HepG2 (cell line): Measurements from ENCODE around the gene HTRA2. TPM values are rescaled to one million over a fixed set of nuclear protein-coding genes. Genes with fewer than 3 reads are reported as not detected.
A peak's percentile ranks its signal among the peaks of the same experiment; 100 is the strongest.

Source experiments
- AGO2 ChIP-seq: fragments of 200-400 bp; formaldehyde crosslinking; optimal IDR thresholded peaks from 2 replicates; pipeline ENCODE3; 2017; ENCODE audit warnings: mild to moderate bottlenecking, low read depth, low read length, moderate library complexity
- CAMTA2 ChIP-seq: sonication (generic); formaldehyde crosslinking; IDR thresholded peaks from 2 replicates; pipeline ENCODE4 v1.4.0; 2020; ENCODE audit warnings: mild to moderate bottlenecking, missing genetic modification reagents, borderline replicate concordance
- GABPA ChIP-seq, 2 experiments: IDR thresholded peaks; 2 replicates each; pipeline ENCODE4 v1.6.1; 2011 to 2016; ENCODE audit warnings: low read depth in 2 of 2, low read length in 1 of 2, missing biosample characterization in 1 of 2, missing genetic modification characterization in 1 of 2
- MBNL3 ChIP-seq: fragments of 250-450 bp; sonication (Bioruptor Pico); conservative IDR thresholded peaks from 2 replicates; pipeline ENCODE4 v1.8.0; 2022; ENCODE audit warnings: mild to moderate bottlenecking, inconsistent platforms
- NR2F2 ChIP-seq: IDR thresholded peaks from 2 replicates; pipeline ENCODE4 v1.6.1; 2012; ENCODE audit warnings: low read depth, inconsistent platforms, borderline replicate concordance
- NR3C1 ChIP-seq: sonication (generic); formaldehyde crosslinking; IDR thresholded peaks from 2 replicates; pipeline ENCODE4 v1.4.0; 2020; ENCODE audit warnings: missing genetic modification reagents
- PHF8 ChIP-seq: sonication (generic); formaldehyde crosslinking; IDR thresholded peaks from 2 replicates; pipeline ENCODE4 v1.5.0; 2020; ENCODE audit warnings: missing genetic modification reagents
- POLR2AphosphoS2 ChIP-seq: IDR thresholded peaks from 2 replicates; pipeline ENCODE4 v1.6.1; 2011; ENCODE audit warnings: low read depth, low read length, improper control_type of control experiment
- PRMT3 ChIP-seq: sonication (generic); formaldehyde crosslinking; IDR thresholded peaks from 2 replicates; pipeline ENCODE4 v1.8.1; 2022; ENCODE audit warnings: low read depth, mild to moderate bottlenecking, moderate library complexity, missing genetic modification reagents, borderline replicate concordance
- TEAD3 ChIP-seq: optimal IDR thresholded peaks from 2 replicates; pipeline ENCODE3; 2016; ENCODE audit warnings: borderline replicate concordance
- TFAP4 ChIP-seq: sonication (generic); IDR thresholded peaks from 2 replicates; pipeline ENCODE4 v1.6.1; 2016; ENCODE audit warnings: low read depth, borderline replicate concordance
- YY1 ChIP-seq: IDR thresholded peaks from 2 replicates; pipeline ENCODE4 v1.6.1; 2011; ENCODE audit warnings: low read length, low read depth, moderate library complexity, mild to moderate bottlenecking; ENCODE audit not compliant: insufficient read depth, insufficient replicate concordance
- ZFAT ChIP-seq: sonication (generic); formaldehyde crosslinking; conservative IDR thresholded peaks from 2 replicates; pipeline ENCODE4 v1.8.1; 2023; ENCODE audit warnings: missing genetic modification reagents, inconsistent platforms
- ZGPAT ChIP-seq: IDR thresholded peaks from 2 replicates; pipeline ENCODE4 v1.6.1; 2016; ENCODE audit warnings: mild to moderate bottlenecking
- ZNF17 ChIP-seq: sonication (generic); formaldehyde crosslinking; IDR thresholded peaks from 2 replicates; pipeline ENCODE4 v1.5.0; 2020; ENCODE audit warnings: mild to moderate bottlenecking, missing genetic modification reagents
- ZNF468 ChIP-seq: sonication (generic); formaldehyde crosslinking; IDR thresholded peaks from 2 replicates; pipeline ENCODE4 v1.8.0; 2022; ENCODE audit warnings: mild to moderate bottlenecking, moderate library complexity, missing genetic modification reagents
- ZNF83 ChIP-seq: sonication (generic); formaldehyde crosslinking; IDR thresholded peaks from 2 replicates; pipeline ENCODE4 v1.4.0; 2020; ENCODE audit warnings: missing genetic modification reagents, mild to moderate bottlenecking, borderline replicate concordance
- ZNF841 ChIP-seq: sonication (generic); formaldehyde crosslinking; IDR thresholded peaks from 2 replicates; pipeline ENCODE4 v1.8.1; 2023; ENCODE audit warnings: missing genetic modification reagents, borderline replicate concordance
- polyA plus RNA-seq, 8 experiments: library from polyadenylated mRNA; depleted of rRNA in 3 of 8; stranded (reverse) in 7 of 8; unstranded in 1 of 8; fragments of >200 nt; fragmentation: Illumina TruSeq in 4 of 8; extraction: Trizol in 4 of 8; gene quantifications; 2 replicates each; pipeline versions ENCODE4 v1.2.1 to v1.2.3, GENCODE V29; 2011 to 2016; ENCODE audit warnings: low read depth in 4 of 8, missing spikeins in 1 of 8, mixed read lengths in 1 of 8; ENCODE audit not compliant: insufficient read depth in 1 of 8
- total RNA-seq, 5 experiments: library from RNA; depleted of rRNA; stranded (reverse); fragments of >200 nt; fragmentation: Illumina TruSeq; extraction: Trizol; gene quantifications; 2 replicates each; pipeline ENCODE4 v1.2.3, GENCODE V29; 2016; ENCODE audit warnings: low read depth in 1 of 5
- TF ChIP-seq, protein P1 (sequence below): sonication (generic); formaldehyde crosslinking; conservative IDR thresholded peaks from 2 replicates; pipeline ENCODE4 v1.4.0; 2020; ENCODE audit warnings: missing genetic modification reagents
- TF ChIP-seq, protein P2 (sequence below): sonication (generic); formaldehyde crosslinking; IDR thresholded peaks from 2 replicates; pipeline ENCODE4 v1.4.0; 2020; ENCODE audit warnings: missing genetic modification reagents, borderline replicate concordance
- TF ChIP-seq, protein P3 (sequence below): sonication (generic); formaldehyde crosslinking; IDR thresholded peaks from 2 replicates; pipeline ENCODE4 v1.5.1; 2020; ENCODE audit warnings: missing genetic modification reagents, mild to moderate bottlenecking, borderline replicate concordance

Gene HTRA2
- total and polyA plus RNA-seq, 2 of the 13 experiments (the other 11 are each of a cell fraction or from before 2014, with no cell fraction given), result 47.7 to 50.3 TPM

- TF ChIP-seq MBNL3 (CRISPR knock-in tag), result no peak
- no peak for TF ChIP-seq POLR2AphosphoS2
- no peak for TF ChIP-seq ZNF83 (CRISPR knock-in tag)
- TF ChIP-seq PRMT3 (CRISPR knock-in tag), result peak; percentile 56; the same call in 1 of the 2 replicates
- TF ChIP-seq, protein P1, sequence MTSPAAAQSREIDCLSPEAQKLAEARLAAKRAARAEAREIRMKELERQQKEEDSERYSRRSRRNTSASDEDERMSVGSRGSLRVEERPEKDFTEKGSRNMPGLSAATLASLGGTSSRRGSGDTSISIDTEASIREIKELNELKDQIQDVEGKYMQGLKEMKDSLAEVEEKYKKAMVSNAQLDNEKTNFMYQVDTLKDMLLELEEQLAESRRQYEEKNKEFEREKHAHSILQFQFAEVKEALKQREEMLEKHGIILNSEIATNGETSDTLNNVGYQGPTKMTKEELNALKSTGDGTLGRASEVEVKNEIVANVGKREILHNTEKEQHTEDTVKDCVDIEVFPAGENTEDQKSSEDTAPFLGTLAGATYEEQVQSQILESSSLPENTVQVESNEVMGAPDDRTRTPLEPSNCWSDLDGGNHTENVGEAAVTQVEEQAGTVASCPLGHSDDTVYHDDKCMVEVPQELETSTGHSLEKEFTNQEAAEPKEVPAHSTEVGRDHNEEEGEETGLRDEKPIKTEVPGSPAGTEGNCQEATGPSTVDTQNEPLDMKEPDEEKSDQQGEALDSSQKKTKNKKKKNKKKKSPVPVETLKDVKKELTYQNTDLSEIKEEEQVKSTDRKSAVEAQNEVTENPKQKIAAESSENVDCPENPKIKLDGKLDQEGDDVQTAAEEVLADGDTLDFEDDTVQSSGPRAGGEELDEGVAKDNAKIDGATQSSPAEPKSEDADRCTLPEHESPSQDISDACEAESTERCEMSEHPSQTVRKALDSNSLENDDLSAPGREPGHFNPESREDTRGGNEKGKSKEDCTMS (CRISPR knock-in tag), result no peak
- TF ChIP-seq, protein P2, sequence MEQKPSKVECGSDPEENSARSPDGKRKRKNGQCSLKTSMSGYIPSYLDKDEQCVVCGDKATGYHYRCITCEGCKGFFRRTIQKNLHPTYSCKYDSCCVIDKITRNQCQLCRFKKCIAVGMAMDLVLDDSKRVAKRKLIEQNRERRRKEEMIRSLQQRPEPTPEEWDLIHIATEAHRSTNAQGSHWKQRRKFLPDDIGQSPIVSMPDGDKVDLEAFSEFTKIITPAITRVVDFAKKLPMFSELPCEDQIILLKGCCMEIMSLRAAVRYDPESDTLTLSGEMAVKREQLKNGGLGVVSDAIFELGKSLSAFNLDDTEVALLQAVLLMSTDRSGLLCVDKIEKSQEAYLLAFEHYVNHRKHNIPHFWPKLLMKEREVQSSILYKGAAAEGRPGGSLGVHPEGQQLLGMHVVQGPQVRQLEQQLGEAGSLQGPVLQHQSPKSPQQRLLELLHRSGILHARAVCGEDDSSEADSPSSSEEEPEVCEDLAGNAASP (CRISPR knock-in tag), result no peak
- TF ChIP-seq NR3C1 (CRISPR knock-in tag), result no peak
- TF ChIP-seq YY1, result peak; percentile 85
- TF ChIP-seq AGO2, result peak; percentile 99
- TF ChIP-seq ZGPAT (CRISPR knock-in tag), result peak; percentile 57
- peak; percentile 57 for TF ChIP-seq PHF8 (CRISPR knock-in tag)
- no peak for TF ChIP-seq ZNF841 (CRISPR knock-in tag)
- TF ChIP-seq ZFAT (CRISPR knock-in tag), result 0 out of 2 replicates have a peak, but pooled peaks have one; percentile 19
- TF ChIP-seq TEAD3 (CRISPR knock-in tag), result peak; percentile 67
- TF ChIP-seq, protein P3, sequence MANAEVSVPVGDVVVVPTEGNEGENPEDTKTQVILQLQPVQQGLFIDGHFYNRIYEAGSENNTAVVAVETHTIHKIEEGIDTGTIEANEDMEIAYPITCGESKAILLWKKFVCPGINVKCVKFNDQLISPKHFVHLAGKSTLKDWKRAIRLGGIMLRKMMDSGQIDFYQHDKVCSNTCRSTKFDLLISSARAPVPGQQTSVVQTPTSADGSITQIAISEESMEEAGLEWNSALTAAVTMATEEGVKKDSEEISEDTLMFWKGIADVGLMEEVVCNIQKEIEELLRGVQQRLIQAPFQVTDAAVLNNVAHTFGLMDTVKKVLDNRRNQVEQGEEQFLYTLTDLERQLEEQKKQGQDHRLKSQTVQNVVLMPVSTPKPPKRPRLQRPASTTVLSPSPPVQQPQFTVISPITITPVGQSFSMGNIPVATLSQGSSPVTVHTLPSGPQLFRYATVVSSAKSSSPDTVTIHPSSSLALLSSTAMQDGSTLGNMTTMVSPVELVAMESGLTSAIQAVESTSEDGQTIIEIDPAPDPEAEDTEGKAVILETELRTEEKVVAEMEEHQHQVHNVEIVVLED (CRISPR knock-in tag), result peak; percentile 71
- peak; percentile 32; the same call in 1 of the 2 replicates for TF ChIP-seq CAMTA2 (CRISPR knock-in tag)
- TF ChIP-seq ZNF468 (CRISPR knock-in tag), result 0 out of 2 replicates have a peak, but pooled peaks have one; percentile 90
- TF ChIP-seq ZNF17 (CRISPR knock-in tag), result no peak
- TF ChIP-seq TFAP4, result no peak; the same call in 1 of the 2 replicates
- no peak for TF ChIP-seq NR2F2
- TF ChIP-seq GABPA (IDR thresholded peaks at IDR 0.05; ENCODE audit: low read depth, low read length), result no peak
- no peak; the same call in 1 of the 2 replicates for TF ChIP-seq GABPA (CRISPR knock-in tag; IDR thresholded peaks at IDR 0.05; ENCODE audit: low read depth)
Measured at GRCh38 chr2:74502720-74503505, 26.8 kb upstream of the HTRA2 start (continued).
